HG03095 (cell line): ENCODE measurements around the gene NDUFAF8.

Source experiments
- ATAC-seq: cut with Tn5 transposase; IDR thresholded peaks from one replicate; pipeline ENCODE4 v1.9.1; 2021; ENCODE audit warnings: moderate library complexity; ENCODE audit not compliant: unreplicated experiment

NDUFAF8 gene

DNA sequence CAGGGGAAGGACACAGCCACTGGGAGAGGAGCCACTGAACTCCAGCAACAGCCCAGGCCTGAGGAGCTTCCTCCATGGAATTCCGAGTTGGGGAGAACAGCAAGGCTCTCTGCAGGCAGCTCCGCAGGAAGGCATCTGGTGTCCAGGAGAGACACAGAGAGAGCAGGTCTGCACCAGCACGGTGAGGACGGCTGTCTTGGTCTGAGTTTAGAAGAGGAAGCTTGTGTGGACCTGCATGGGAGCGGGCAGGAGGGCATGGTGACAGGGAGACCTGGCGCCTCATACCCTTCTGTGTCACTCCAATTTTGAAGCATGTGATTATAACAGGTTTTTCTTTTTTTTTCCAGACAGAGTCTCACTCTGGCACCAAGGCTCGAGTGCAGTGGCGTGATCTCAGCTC, 49.6 kb downstream of the NDUFAF8 start:
- no peak for ATAC-seq

DNA sequence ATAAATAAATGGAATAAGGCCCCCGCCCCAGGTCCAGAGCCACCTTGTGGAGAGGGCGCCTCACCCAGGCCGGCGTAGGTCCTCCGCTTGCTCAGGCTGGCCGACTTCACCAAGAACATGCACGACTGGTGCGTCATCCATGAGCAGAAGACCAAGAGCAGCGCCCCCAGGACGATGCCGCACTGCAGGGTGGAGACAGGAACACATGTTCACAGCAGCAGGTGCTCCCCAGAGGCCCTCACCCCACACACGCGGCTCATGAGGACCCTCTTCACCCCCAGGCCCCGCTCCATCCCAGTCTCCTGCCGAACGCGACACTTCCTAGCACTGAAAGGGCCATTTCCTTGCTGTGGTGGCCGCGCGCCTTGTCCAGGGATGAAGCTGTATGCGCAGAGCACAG, 50.5 kb downstream of the NDUFAF8 start:
- no peak for ATAC-seq

DNA sequence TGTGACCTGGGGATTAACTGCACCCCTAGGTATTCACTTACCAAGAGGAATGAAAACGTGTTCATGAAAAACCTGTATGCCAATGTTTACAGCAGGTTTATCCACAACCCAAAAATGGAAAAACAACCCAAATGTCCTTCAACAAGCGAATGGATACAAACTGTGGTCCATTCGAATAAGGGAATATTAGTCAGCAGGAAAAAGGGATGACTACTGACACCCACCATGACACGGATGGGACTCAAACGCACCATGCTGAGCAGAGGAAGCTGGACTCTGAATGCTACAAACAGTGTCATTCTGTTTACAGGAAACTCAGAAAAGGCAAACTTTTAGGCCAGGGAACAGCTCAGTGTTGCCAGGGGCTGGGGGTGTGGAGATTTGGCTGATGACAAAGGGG, 51.1 kb downstream of the NDUFAF8 start:
- ATAC-seq, result no peak
